Nephron (organoid): Measurements from ENCODE around the gene MUC5AC.

Experiments
- H3K27ac Mint-ChIP-seq, 3 experiments: 2 replicates each; pipeline ENCODE4 v1.8.0; 2020; ENCODE audit warnings: mixed read lengths in 3 of 3, mild to moderate bottlenecking in 2 of 3, moderate library complexity in 1 of 3
- H3K27me3 Mint-ChIP-seq: 2 replicates; pipeline ENCODE4 v1.8.0; 2021; ENCODE audit warnings: low read depth, mild to moderate bottlenecking, moderate library complexity, mixed read lengths
- H3K36me3 Mint-ChIP-seq: 2 replicates; pipeline ENCODE4 v1.8.0; 2020; ENCODE audit warnings: low read depth, mixed read lengths
- H3K4me1 Mint-ChIP-seq: 2 replicates; pipeline ENCODE4 v1.8.0; 2020; ENCODE audit warnings: mixed read lengths
- H3K4me3 Mint-ChIP-seq, 3 experiments: 2 replicates each; pipeline ENCODE4 v1.8.0; 2020; ENCODE audit warnings: mild to moderate bottlenecking in 3 of 3, mixed read lengths in 3 of 3, moderate library complexity in 2 of 3
- H3K9me3 Mint-ChIP-seq: 2 replicates; pipeline ENCODE4 v1.8.0; 2020; ENCODE audit warnings: mixed read lengths
- TF ChIP-seq, protein P1 (sequence below), 3 experiments: fragments of 200-600 bp; sonication (generic); IDR thresholded peaks; one replicate each; pipeline ENCODE4 v1.5.0; 2021; ENCODE audit warnings: antibody characterized with exemption in 3 of 3; ENCODE audit not compliant: unreplicated experiment in 3 of 3

Gene MUC5AC

GRCh38 chr11:1194977-1195681 is 37.4 kb downstream of the MUC5AC start:
- Mint-ChIP-seq H3K27me3 (peaks cover 5% of the 10 kb centered on the region), H3K9me3 (peaks cover 3% of the 10 kb centered on the region), H3K4me1 (no peaks in the 10 kb centered on the region), H3K27ac (no peak overlapping the region), H3K4me3 (no peak overlapping the region), H3K36me3 (no peaks in the 10 kb centered on the region)
- TF ChIP-seq, protein P1, sequence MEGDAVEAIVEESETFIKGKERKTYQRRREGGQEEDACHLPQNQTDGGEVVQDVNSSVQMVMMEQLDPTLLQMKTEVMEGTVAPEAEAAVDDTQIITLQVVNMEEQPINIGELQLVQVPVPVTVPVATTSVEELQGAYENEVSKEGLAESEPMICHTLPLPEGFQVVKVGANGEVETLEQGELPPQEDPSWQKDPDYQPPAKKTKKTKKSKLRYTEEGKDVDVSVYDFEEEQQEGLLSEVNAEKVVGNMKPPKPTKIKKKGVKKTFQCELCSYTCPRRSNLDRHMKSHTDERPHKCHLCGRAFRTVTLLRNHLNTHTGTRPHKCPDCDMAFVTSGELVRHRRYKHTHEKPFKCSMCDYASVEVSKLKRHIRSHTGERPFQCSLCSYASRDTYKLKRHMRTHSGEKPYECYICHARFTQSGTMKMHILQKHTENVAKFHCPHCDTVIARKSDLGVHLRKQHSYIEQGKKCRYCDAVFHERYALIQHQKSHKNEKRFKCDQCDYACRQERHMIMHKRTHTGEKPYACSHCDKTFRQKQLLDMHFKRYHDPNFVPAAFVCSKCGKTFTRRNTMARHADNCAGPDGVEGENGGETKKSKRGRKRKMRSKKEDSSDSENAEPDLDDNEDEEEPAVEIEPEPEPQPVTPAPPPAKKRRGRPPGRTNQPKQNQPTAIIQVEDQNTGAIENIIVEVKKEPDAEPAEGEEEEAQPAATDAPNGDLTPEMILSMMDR (IDR thresholded peaks at IDR 0.05; ENCODE audit: unreplicated experiment in 3 of 3) = no peak

DNA sequence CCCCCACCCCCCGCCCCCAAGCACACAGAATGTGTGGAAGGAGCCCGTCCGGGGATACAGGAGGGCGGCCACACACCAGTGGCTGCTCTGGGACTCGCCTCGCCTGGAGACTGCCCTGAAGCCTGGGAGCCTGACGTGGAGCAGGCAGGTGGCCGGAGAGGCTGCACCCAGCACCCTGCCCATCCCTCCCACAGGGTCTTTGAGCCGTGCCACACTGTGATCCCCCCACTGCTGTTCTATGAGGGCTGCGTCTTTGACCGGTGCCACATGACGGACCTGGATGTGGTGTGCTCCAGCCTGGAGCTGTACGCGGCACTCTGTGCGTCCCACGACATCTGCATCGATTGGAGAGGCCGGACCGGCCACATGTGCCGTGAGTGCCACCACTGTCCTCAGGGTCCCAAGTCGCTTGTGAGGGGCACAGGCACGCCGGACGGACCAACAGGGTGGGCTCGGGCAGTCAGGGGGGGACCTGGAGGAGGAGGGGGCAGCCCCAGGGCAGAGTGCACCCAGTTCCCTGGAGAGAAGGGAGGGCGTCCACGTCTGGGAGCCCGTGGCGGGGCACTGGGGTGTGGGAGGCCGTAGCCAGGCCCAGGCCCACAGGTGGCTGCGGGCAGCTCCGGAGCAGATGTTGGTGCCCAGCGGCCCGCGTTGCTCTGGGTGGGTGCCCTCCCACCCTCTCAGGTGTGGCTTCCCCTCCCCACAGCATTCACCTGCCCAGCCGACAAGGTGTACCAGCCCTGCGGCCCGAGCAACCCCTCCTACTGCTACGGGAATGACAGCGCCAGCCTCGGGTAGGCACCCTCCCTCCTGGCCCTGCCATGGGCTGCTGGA is 38.1 kb downstream of the MUC5AC start:
- Mint-ChIP-seq H3K9me3 (peaks cover 3% of the 10 kb centered on the region), H3K27me3 (peaks cover 5% of the 10 kb centered on the region), H3K36me3 (no peaks in the 10 kb centered on the region), H3K27ac (no peak overlapping the region), H3K4me1 (no peaks in the 10 kb centered on the region), H3K4me3 (no peak overlapping the region)
- TF ChIP-seq, protein P1 (IDR thresholded peaks at IDR 0.05; ENCODE audit: unreplicated experiment in 3 of 3) = no peak

- H3K27ac Mint-ChIP-seq = no peak overlapping the region
Observed at GRCh38 chr11:1196516-1197391, 39.0 kb downstream of the MUC5AC start.

DNA sequence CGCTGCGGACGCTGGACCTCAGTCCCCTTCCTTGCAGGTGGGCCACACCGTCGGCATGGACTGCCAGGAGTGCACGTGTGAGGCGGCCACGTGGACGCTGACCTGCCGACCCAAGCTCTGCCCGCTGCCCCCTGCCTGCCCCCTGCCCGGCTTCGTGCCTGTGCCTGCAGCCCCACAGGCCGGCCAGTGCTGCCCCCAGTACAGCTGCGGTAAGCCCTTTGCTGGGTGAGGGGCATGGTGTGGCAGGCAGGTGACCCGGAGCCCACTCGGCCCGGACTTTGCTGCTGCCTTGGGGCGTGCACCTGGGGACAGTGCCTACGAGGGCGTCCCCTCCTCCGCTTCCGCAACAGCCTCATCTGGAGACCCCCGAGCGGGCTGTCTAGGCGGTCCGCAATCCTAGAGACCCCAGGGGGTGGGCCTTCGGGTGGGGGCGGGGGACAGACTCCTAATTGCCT is 39.7 kb downstream of the MUC5AC start:
- TF ChIP-seq, protein P1 (IDR thresholded peaks at IDR 0.05; ENCODE audit: unreplicated experiment in 3 of 3) = no peak
- H3K4me1 Mint-ChIP-seq = no peaks in the 10 kb centered on the region
- peaks cover under 1% of the 10 kb centered on the region for H3K9me3 Mint-ChIP-seq
- no peaks in the 10 kb centered on the region for H3K36me3 Mint-ChIP-seq
- H3K4me3 Mint-ChIP-seq = no peak overlapping the region
- H3K27me3 Mint-ChIP-seq = peaks cover 3% of the 10 kb centered on the region
- H3K27ac Mint-ChIP-seq = no peak overlapping the region

More at GRCh38 chr11:1196516-1197391, 39.0 kb downstream of the MUC5AC start:
- Mint-ChIP-seq H3K4me1 (no peaks in the 10 kb centered on the region), H3K27me3 (peaks cover 5% of the 10 kb centered on the region), H3K9me3 (peaks cover 3% of the 10 kb centered on the region), H3K36me3 (no peaks in the 10 kb centered on the region), H3K4me3 (no peak overlapping the region)
- TF ChIP-seq, protein P1 (IDR thresholded peaks at IDR 0.05; ENCODE audit: unreplicated experiment in 3 of 3) = no peak

DNA sequence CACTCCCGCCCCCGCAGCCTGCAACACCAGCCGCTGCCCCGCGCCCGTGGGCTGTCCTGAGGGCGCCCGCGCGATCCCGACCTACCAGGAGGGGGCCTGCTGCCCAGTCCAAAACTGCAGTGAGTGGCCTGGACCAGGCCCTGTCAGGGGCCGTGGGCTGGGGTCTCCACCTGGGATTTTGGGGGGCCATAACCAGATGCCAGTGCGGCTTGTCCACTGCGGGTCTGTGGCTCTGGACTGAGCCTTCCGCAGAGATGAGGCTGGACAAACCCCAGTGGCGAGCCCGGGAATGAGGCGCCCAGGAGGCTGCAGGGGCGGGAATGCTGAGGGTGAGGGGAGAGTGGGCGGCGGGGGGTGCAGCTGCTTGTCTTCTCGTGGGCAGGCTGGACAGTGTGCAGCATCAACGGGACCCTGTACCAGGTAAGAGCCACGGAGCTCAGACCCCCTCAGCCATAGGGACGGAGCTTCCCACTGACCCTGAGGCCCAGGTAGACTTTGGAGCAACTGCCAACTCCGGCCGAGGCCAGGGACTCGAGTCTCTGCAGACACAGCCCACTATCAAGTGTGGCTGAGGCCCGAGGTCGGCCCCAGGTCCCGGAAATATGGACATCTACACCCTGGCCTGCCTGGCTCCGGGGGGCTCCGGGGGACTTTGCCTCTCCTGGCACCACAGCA is 40.3 kb downstream of the MUC5AC start:
- no peaks in the 10 kb centered on the region for H3K4me1 Mint-ChIP-seq
- TF ChIP-seq, protein P1 (IDR thresholded peaks at IDR 0.05; ENCODE audit: unreplicated experiment in 3 of 3) = no peak
- H3K27me3 Mint-ChIP-seq = no peaks in the 10 kb centered on the region
- no peaks in the 10 kb centered on the region for H3K36me3 Mint-ChIP-seq
- no peaks in the 10 kb centered on the region for H3K9me3 Mint-ChIP-seq
- H3K4me3 Mint-ChIP-seq = no peak overlapping the region
- H3K27ac Mint-ChIP-seq = no peak overlapping the region
